KOPT-K1 (cell line): Measurements from ENCODE around the gene HMMR.
"Not testable (repeated sequence)": the region's sequence is repeated elsewhere in the genome, so short reads cannot be mapped to it uniquely, and the experiment has no call there.

Experiments used
- H3K27ac ChIP-seq: fragments of 200-600 bp; sonication (generic); 2 replicates; pipeline ENCODE4 v1.5.1; 2016; ENCODE audit warnings: antibody characterized with exemption, mild to moderate bottlenecking, low read depth, low read length; ENCODE audit not compliant: poor library complexity, severe bottlenecking
- H3K36me3 ChIP-seq: fragments of 200-600 bp; sonication (generic); 2 replicates; pipeline ENCODE4 v1.5.1; 2017; ENCODE audit warnings: antibody characterized with exemption, mild to moderate bottlenecking, low read length, moderate library complexity; ENCODE audit not compliant: insufficient read depth
- H3K9me3 ChIP-seq: fragments of 200-600 bp; sonication (generic); 2 replicates; pipeline ENCODE4 v1.5.1; 2017; ENCODE audit warnings: antibody characterized with exemption, low read length, mild to moderate bottlenecking; ENCODE audit not compliant: insufficient read depth, poor library complexity, severe bottlenecking

The HMMR gene

GRCh38 chr5:163460562-163461171 lies at the start of gene HMMR:
Gene HMMR (plus strand): TSS chr5:163460632. CDS start chr5:163460693, 61 bp downstream.
- Histone ChIP-seq H3K9me3 (no peaks in the 10 kb centered on the region), H3K36me3 (peaks cover 33% of the 10 kb centered on the region), H3K27ac (peak within 1 kb of the TSS; percentile 97)

GRCh38 chr5:163415673-163416072 lies 44.8 kb upstream of the HMMR start:
- H3K9me3 ChIP-seq, H3K27ac ChIP-seq, H3K36me3 ChIP-seq: not testable (repeated sequence)

GRCh38 chr5:163424836-163425235 lies 35.6 kb upstream of the HMMR start:
- no peaks in the 10 kb centered on the region for H3K9me3 ChIP-seq
- no peaks in the 10 kb centered on the region for H3K36me3 ChIP-seq
- no peak overlapping the region for H3K27ac ChIP-seq

- not testable (repeated sequence) for H3K27ac ChIP-seq, H3K9me3 ChIP-seq, H3K36me3 ChIP-seq
Observed at GRCh38 chr5:163426128-163426527, 34.3 kb upstream of the HMMR start.

GRCh38 chr5:163432544-163432943 lies 27.9 kb upstream of the HMMR start:
- Histone ChIP-seq H3K36me3 (no peaks in the 10 kb centered on the region), H3K27ac (no peak overlapping the region)

GRCh38 chr5:163433271-163433670 lies 27.2 kb upstream of the HMMR start:
- Histone ChIP-seq H3K9me3 (no peaks in the 10 kb centered on the region), H3K36me3 (no peaks in the 10 kb centered on the region), H3K27ac (no peak overlapping the region)

More at GRCh38 chr5:163432544-163432943, 27.9 kb upstream of the HMMR start:
- no peaks in the 10 kb centered on the region for H3K9me3 ChIP-seq

- no peaks in the 10 kb centered on the region for H3K36me3 ChIP-seq
- H3K9me3 ChIP-seq = no peaks in the 10 kb centered on the region
- H3K27ac ChIP-seq = no peak overlapping the region
Observed at GRCh38 chr5:163434401-163434866, 26.0 kb upstream of the HMMR start.

- Histone ChIP-seq H3K36me3 (peaks cover 18% of the 10 kb centered on the region), H3K27ac (peak overlapping the region; percentile 78), H3K9me3 (no peaks in the 10 kb centered on the region)
Observed at GRCh38 chr5:163436515-163436914, 23.9 kb upstream of the HMMR start.

- peaks cover 23% of the 10 kb centered on the region for H3K36me3 ChIP-seq
- peak overlapping the region; percentile 78 for H3K27ac ChIP-seq
Observed at GRCh38 chr5:163437011-163437308, 23.5 kb upstream of the HMMR start.

GRCh38 chr5:163437309-163438182 lies 22.9 kb upstream of the HMMR start, which contains the start of gene CCNG1:
Gene CCNG1 (plus strand): TSS chr5:163437595. CDS start chr5:163439257, 1,662 bp downstream.
- Histone ChIP-seq H3K36me3 (peaks cover 29% of the 10 kb centered on the region), H3K9me3 (no peaks in the 10 kb centered on the region), H3K27ac (peak within 1 kb of the TSS; percentile 78)

More at GRCh38 chr5:163437011-163437308, 23.5 kb upstream of the HMMR start:
- no peaks in the 10 kb centered on the region for H3K9me3 ChIP-seq

GRCh38 chr5:163439092-163439425 lies 21.4 kb upstream of the HMMR start:
- Histone ChIP-seq H3K36me3 (peaks cover 44% of the 10 kb centered on the region), H3K27ac (no peak overlapping the region), H3K9me3 (no peaks in the 10 kb centered on the region)

- peaks cover 63% of the 10 kb centered on the region for H3K36me3 ChIP-seq
- no peak overlapping the region for H3K27ac ChIP-seq
Observed at GRCh38 chr5:163440954-163441353, 19.5 kb upstream of the HMMR start.

GRCh38 chr5:163444526-163444925 lies 15.9 kb upstream of the HMMR start:
- Histone ChIP-seq H3K36me3 (peaks cover 98% of the 10 kb centered on the region), H3K9me3 (no peaks in the 10 kb centered on the region), H3K27ac (no peak overlapping the region)

More at GRCh38 chr5:163440954-163441353, 19.5 kb upstream of the HMMR start:
- H3K9me3 ChIP-seq = no peaks in the 10 kb centered on the region

GRCh38 chr5:163445345-163445744 lies 15.1 kb upstream of the HMMR start:
- Histone ChIP-seq H3K9me3 (no peaks in the 10 kb centered on the region), H3K36me3 (peaks cover 99% of the 10 kb centered on the region), H3K27ac (no peak overlapping the region)

- no peak overlapping the region for H3K27ac ChIP-seq
- no peaks in the 10 kb centered on the region for H3K9me3 ChIP-seq
- peaks cover 99% of the 10 kb centered on the region for H3K36me3 ChIP-seq
Observed at GRCh38 chr5:163447191-163447590, 13.2 kb upstream of the HMMR start.
